PC-3 (cell line): ENCODE results near the gene SCIN.

Experiments used
- CTCF ChIP-seq: fragments of 300-600 bp; sonication (generic); conservative IDR thresholded peaks from 2 replicates; pipeline ENCODE4 v1.5.1; 2017; ENCODE audit warnings: antibody characterized with exemption, low read depth, mild to moderate bottlenecking, low read length
- EZH2 ChIP-seq: fragments of 300-600 bp; sonication (generic); IDR thresholded peaks from one replicate; pipeline ENCODE4 v1.6.1; 2017; ENCODE audit warnings: antibody characterized with exemption, mild to moderate bottlenecking, low read length; ENCODE audit not compliant: unreplicated experiment

DNA sequence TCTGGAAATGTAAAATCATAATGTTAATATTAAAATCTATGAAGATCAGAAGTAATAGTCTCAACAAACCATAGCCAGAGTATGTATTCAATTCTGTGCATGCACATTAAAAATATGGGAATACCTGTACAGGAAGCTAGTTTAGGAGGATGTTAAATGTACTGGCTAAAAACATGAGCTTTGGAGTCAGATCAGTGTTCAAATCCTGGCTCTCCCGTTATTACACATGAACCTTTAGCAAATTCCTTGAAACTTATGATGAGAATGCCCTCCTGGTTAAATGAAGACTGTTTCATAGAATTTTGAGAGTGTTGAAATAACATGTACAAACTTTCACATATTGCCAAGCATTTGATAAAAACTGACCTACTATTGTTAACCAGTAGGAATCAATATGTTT is 121.5 kb downstream of the SCIN start:
- TF ChIP-seq CTCF: no peak
- no peak for TF ChIP-seq EZH2
